ENCODE measurements around the gene TP53TG3D.
"Not testable (repeated sequence)": the region's sequence is repeated elsewhere in the genome, so short reads cannot be mapped to it uniquely, and the experiment has no call there.

GRCh38 chr16:32302776-32303175 is 49.7 kb downstream of the TP53TG3D start:
- TF ChIP-seq CTCF (conservative IDR thresholded peaks at IDR 0.05; ENCODE audit: low read length); EZH2phosphoT487 (IDR thresholded peaks at IDR 0.05; ENCODE audit: borderline replicate concordance): not testable (repeated sequence)

Measured in Loucy (cell line).